HUES64 (cell line): ENCODE measurements around the gene CASP8.
A peak's percentile ranks its signal among the peaks of the same experiment; 100 is the strongest.

Experiments used
- H3K27ac ChIP-seq: 2 replicates; pipeline ENCODE4 v1.7.0; 2013; ENCODE audit warnings: low read depth, low read length, inconsistent platforms
- H3K27me3 ChIP-seq: 2 replicates; pipeline ENCODE4 v1.6.1; 2013; ENCODE audit warnings: mild to moderate bottlenecking, low read length; ENCODE audit not compliant: insufficient read depth
- H3K36me3 ChIP-seq: 2 replicates; pipeline ENCODE4 v1.6.1; 2013; ENCODE audit warnings: mild to moderate bottlenecking, low read length; ENCODE audit not compliant: insufficient read depth
- H3K4me1 ChIP-seq: 2 replicates; pipeline ENCODE4 v1.6.1; 2013; ENCODE audit warnings: mild to moderate bottlenecking, low read length, moderate library complexity; ENCODE audit not compliant: insufficient read depth
- H3K4me3 ChIP-seq: 2 replicates; pipeline ENCODE4 v1.5.1; 2013; ENCODE audit warnings: mild to moderate bottlenecking, low read length, moderate library complexity
- H3K9ac ChIP-seq: 2 replicates; pipeline ENCODE4 v1.6.1; 2013; ENCODE audit warnings: mild to moderate bottlenecking, low read depth, low read length
- H3K9me3 ChIP-seq: 2 replicates; pipeline ENCODE4 v1.6.1; 2013; ENCODE audit warnings: low read depth, low read length; ENCODE audit not compliant: insufficient read depth
- WGBS: fragments of 150-250, 120-280 bp; methylation state at CpG from one replicate; pipeline ENCODE4 v1.1.7; 2013; ENCODE audit warnings: missing lambda C conversion rate; 5-methylcytosine and 5-hydroxymethylcytosine counted together

CASP8 gene

GRCh38 chr2:201248288-201248844, 12.0 kb upstream of the CASP8 start:
- no peaks in the 10 kb centered on the region for H3K36me3 ChIP-seq
- H3K27ac ChIP-seq, result no peak overlapping the region
- H3K4me1 ChIP-seq, result no peaks in the 10 kb centered on the region
- H3K9ac ChIP-seq, result no peak overlapping the region
- no peaks in the 10 kb centered on the region for H3K9me3 ChIP-seq
- H3K4me3 ChIP-seq, result no peak overlapping the region
- WGBS, result 96% methylated on average over 6 of the region's 6 CpGs
- H3K27me3 ChIP-seq, result no peaks in the 10 kb centered on the region

DNA sequence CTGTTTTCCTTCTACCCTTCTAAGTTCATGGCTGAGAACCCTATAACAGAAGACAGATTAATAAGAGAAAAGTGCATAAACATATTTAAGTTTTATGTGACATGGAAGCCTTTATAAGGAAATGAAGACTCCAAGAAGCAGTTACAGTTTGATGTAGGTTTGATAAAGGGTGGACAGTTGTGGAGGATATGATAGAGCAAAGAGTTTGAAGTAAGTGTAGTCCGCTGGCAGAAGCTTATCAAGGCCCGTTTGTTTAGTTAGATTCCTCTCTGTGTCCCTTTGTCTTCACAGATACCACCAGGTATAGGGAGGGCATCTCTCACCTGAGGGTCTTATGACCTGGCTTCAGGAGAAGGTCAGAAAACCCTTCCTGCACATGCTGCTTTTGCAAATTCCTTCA, 10.4 kb upstream of the CASP8 start:
- no peaks in the 10 kb centered on the region for H3K27me3 ChIP-seq
- H3K27ac ChIP-seq, result no peak overlapping the region
- H3K4me3 ChIP-seq, result no peak overlapping the region
- H3K36me3 ChIP-seq, result no peaks in the 10 kb centered on the region
- no peak overlapping the region for H3K9ac ChIP-seq
- WGBS, result 94% methylated on average over 2 of the region's 2 CpGs
- H3K9me3 ChIP-seq, result no peaks in the 10 kb centered on the region
- peaks cover 8% of the 10 kb centered on the region for H3K4me1 ChIP-seq

DNA sequence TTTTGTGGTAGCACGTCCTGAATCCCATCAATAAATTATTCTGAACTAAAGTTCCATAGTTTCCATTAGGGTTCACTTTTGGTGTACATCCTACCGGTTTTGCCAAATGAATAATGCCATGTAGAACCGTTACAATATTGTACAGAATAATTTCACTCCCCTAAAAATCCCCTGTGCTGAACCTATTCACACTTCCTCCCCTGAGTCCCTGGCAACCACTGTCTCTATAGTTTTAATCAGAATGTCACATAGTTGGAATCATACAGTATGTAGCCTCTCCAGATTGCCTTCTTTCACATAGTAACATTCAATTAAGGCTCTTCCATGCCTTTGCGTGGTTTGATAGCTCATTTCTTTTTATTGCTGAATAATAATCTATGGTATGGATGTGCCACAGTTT, 9.6 kb upstream of the CASP8 start:
- WGBS, result 94% methylated on average over 4 of the region's 4 CpGs
- H3K36me3 ChIP-seq, result no peaks in the 10 kb centered on the region
- no peaks in the 10 kb centered on the region for H3K27me3 ChIP-seq
- no peak overlapping the region for H3K4me3 ChIP-seq
- peaks cover 8% of the 10 kb centered on the region for H3K4me1 ChIP-seq
- no peaks in the 10 kb centered on the region for H3K9me3 ChIP-seq
- no peak overlapping the region for H3K27ac ChIP-seq
- no peak overlapping the region for H3K9ac ChIP-seq

GRCh38 chr2:201254081-201254730, 6.1 kb upstream of the CASP8 start:
- 51% methylated on average over 5 of the region's 5 CpGs for WGBS
- H3K27ac ChIP-seq, result 0 out of 2 replicates have a peak overlapping the region, but pooled peaks have one; percentile 28
- 0 out of 2 replicates have a peak overlapping the region, but pooled peaks have one; percentile 5 for H3K9ac ChIP-seq

GRCh38 chr2:201255408-201256033, 4.8 kb upstream of the CASP8 start:
- Histone ChIP-seq H3K9me3 (no peaks in the 10 kb centered on the region), H3K27ac (no peak overlapping the region), H3K4me3 (no peak overlapping the region), H3K9ac (no peak overlapping the region), H3K27me3 (no peaks in the 10 kb centered on the region), H3K4me1 (peaks cover 25% of the 10 kb centered on the region), H3K36me3 (no peaks in the 10 kb centered on the region)
- WGBS, result 97% methylated on average over 3 of the region's 3 CpGs

More at GRCh38 chr2:201254081-201254730, 6.1 kb upstream of the CASP8 start:
- H3K36me3 ChIP-seq, result no peaks in the 10 kb centered on the region
- H3K4me3 ChIP-seq, result no peak overlapping the region
- H3K27me3 ChIP-seq, result no peaks in the 10 kb centered on the region
- H3K4me1 ChIP-seq, result peaks cover 25% of the 10 kb centered on the region
- no peaks in the 10 kb centered on the region for H3K9me3 ChIP-seq

GRCh38 chr2:201256082-201256481, 4.3 kb upstream of the CASP8 start:
- Histone ChIP-seq H3K4me1 (peaks cover 25% of the 10 kb centered on the region), H3K36me3 (no peaks in the 10 kb centered on the region), H3K27me3 (no peaks in the 10 kb centered on the region), H3K9ac (no peak overlapping the region), H3K9me3 (no peaks in the 10 kb centered on the region), H3K4me3 (no peak overlapping the region), H3K27ac (no peak overlapping the region)
- WGBS, result 95% methylated on average over 3 of the region's 3 CpGs

- Histone ChIP-seq H3K9me3 (no peaks in the 10 kb centered on the region), H3K9ac (no peak overlapping the region; the same call in 1 of the 2 replicates), H3K27me3 (no peaks in the 10 kb centered on the region), H3K36me3 (no peaks in the 10 kb centered on the region), H3K4me1 (peaks cover 25% of the 10 kb centered on the region), H3K27ac (peak overlapping the region; percentile 66), H3K4me3 (peak overlapping the region; percentile 42)
- 68% methylated on average over 12 of the region's 12 CpGs for WGBS
These were observed 2.9 kb upstream of the CASP8 start for GRCh38 chr2:201257381-201257955.

DNA sequence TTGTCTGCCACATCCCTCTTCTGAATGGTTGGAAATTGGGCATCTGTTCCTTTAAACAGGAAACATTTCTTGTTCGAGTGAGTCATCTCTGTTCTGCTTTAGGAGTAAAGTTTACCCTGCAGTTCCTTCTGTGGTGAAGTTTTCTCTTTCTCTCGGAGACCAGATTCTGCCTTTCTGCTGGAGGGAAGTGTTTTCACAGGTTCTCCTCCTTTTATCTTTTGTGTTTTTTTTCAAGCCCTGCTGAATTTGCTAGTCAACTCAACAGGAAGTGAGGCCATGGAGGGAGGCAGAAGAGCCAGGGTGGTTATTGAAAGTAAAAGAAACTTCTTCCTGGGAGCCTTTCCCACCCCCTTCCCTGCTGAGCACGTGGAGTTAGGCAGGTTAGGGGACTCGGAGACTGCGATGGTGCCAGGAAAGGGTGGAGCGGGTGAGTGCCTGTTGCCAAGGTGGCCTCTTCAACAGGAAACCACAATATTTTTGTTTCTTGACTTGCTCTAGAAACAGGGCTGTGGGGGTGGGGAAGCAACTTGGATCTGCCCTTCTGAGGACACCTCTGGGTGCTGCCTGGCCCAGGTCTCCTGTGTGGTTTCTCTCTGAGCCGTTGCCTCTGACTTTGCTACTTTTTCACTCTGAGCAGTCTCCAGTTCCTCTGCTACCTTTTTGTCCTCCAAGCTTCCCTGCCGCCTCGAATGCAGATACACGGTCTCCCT, 2.2 kb upstream of the CASP8 start:
- Histone ChIP-seq H3K9ac (peak overlapping the region; percentile 62), H3K9me3 (no peaks in the 10 kb centered on the region), H3K27me3 (no peaks in the 10 kb centered on the region), H3K36me3 (no peaks in the 10 kb centered on the region), H3K4me3 (peak overlapping the region; percentile 42), H3K27ac (peak overlapping the region; percentile 66), H3K4me1 (peaks cover 25% of the 10 kb centered on the region)
- WGBS, result 16% methylated on average over 10 of the region's 10 CpGs

DNA sequence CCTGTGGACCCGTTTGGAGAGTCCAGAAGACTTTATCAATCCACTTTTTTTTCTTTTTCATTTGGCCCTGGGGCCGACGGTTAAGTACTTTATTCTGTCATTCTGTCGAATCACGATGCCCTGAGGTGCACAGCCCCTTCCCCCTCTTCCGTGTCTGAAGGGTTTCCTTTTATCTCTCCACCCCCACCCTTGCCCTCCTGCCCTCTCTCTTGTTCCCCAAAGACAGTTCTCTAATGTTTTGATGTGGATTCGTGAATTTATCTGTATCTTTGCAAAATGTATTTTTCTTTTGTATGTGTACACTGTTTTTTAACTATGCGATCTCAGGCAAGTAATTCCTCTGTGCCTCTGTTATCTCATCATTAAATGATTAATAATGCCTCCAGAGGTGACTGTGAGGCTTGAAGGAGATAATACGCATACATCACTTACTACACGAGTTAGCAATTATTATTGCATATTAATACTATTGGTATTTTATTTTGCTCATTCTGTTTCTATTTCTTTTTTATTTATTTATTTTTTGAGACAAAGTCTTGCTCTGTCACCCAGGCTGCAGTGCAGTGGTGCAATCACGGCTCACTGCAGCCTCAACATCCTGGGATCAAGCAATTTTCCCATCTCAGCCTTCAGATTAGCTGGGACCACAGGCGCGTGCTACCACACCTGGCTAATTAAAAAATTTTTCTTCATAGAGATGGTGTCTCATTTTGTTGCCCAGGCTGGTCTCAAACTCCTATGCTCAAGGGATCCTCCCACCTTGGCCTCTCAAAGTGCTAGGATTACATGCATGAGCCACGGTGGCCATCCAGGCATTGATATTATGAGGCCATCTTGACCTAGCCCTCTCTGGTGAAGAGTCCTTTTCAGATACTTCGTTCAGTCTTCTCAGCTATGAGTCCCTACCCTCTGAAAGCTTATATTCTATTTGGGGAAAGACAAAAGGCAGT, 1.4 kb upstream of the CASP8 start:
- Histone ChIP-seq H3K36me3 (no peaks in the 10 kb centered on the region), H3K9me3 (no peaks in the 10 kb centered on the region), H3K27ac (peak overlapping the region; percentile 66; the same call in 1 of the 2 replicates), H3K4me1 (peaks cover 25% of the 10 kb centered on the region), H3K9ac (peak overlapping the region; percentile 62), H3K27me3 (no peaks in the 10 kb centered on the region), H3K4me3 (peak overlapping the region; percentile 42)
- 37% methylated on average over 10 of the region's 15 CpGs for WGBS

DNA sequence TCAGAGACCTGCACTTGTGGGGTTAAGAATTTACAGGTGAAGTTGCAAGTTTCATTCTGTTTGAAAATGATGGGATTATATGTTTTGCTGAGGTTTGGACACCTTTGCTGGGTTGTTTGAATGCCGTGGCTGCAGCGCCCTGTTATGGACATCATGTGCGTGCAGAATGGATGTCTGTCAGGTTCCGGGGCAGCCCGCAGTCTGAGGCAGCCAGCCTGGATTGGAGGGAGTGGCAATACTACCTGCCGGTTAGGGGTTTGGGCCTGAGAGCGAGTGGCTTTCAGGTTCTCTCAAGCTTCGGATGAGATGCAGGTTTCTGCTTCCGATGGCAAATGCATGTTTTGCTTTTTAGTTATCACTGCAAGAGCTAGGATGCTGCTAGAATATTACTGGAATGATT, 1.1 kb downstream of the CASP8 start:
- Histone ChIP-seq H3K9me3 (no peaks in the 10 kb centered on the region), H3K36me3 (no peaks in the 10 kb centered on the region), H3K27ac (no peak overlapping the region), H3K9ac (no peak overlapping the region), H3K4me1 (peaks cover 17% of the 10 kb centered on the region), H3K4me3 (no peak overlapping the region), H3K27me3 (no peaks in the 10 kb centered on the region)
- WGBS, result 90% methylated on average over 9 of the region's 9 CpGs
